HG03064 (cell line): ENCODE measurements around the gene SLC11A1.

ENCODE experiments used
- ATAC-seq: cut with Tn5 transposase; IDR thresholded peaks from one replicate; pipeline ENCODE4 v1.9.1; 2021; ENCODE audit warnings: low read depth; ENCODE audit not compliant: unreplicated experiment

Gene SLC11A1

DNA sequence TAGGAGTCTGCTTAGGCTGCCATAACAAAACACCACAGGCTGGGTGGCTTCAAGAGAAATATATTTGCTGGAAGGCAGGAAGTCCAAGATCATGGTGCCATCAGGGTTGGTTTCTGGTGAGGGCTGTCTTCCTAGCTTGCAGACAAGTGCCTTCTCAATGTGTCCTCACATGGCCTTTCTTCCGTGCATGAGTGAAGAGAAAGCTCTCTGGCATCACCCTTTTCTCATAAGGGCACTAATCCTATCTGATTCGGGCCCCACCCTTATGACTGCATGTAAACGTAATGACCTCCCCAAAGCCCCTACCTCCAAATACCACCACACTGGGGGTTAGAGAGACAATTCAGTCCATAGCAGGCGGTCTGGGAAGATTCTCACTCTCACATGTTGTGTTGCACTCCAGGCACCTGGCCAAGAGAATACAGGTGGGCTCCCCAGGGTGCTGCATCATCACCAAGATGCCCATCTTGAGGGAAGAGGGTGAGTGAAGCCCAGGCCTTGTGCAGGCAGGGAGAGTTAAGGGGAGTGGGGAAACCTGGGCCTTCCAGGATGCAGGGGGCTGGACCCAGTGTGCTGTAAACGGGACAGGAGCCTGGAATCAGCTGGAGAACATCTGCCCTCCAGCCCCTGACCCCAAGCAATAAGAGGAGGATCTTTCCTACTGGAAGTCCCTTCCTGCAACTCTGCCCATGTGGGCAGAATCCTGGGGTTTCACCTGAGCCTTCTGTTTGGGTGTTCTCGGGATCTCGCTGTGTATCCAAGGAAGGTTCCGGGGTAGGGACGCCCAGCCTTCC, 15.3 kb upstream of the SLC11A1 start:
- no peak for ATAC-seq

GRCh38 chr2:218367415-218368149, 14.5 kb upstream of the SLC11A1 start:
- peak; percentile 96 for ATAC-seq

DNA sequence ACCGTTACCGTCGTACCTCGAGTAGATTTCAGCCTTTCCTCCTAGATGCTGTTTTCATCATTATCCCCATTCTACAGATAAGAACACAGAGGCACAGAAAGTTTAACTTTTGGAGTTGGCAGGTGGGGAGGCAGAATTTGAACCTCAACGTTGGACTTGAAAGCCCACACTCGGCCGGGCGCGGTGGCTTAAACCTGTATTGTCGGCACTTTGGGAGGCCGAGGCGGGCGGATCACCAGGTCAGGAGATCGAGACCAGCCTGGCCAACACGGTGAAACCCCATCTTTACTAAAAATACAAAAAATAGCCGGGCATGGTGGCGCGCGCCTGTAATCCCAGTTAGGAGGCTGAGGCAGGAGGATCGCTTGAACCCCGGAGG, 13.9 kb upstream of the SLC11A1 start:
- no peak for ATAC-seq

DNA sequence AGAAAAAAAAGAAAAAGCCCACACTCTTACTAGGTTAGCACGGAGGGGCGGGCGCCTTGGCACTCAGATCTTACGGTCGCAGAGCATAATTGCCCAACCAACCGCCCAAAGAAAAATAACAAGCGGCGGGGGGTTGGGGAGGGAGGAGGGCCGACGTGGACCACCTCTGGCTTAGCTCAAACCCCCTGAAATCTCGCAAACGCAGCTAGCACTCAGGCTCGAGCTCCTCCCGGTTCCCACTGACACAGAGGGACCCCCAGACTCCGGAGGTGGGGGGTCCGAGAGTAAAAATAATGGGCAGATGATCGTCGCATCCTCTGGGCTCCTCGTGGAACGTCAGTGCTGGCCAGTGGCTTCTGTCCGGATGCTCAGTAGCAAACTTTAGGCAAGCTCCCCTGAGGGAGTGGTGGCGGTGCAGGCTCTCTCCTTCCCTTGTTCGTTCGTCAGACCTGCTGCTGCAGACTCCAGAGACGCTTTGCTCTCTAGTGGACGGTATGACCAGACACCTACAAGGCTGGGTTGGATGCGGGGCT, 13.4 kb upstream of the SLC11A1 start:
- no peak for ATAC-seq

GRCh38 chr2:218369330-218369729, 12.7 kb upstream of the SLC11A1 start:
- no peak for ATAC-seq

DNA sequence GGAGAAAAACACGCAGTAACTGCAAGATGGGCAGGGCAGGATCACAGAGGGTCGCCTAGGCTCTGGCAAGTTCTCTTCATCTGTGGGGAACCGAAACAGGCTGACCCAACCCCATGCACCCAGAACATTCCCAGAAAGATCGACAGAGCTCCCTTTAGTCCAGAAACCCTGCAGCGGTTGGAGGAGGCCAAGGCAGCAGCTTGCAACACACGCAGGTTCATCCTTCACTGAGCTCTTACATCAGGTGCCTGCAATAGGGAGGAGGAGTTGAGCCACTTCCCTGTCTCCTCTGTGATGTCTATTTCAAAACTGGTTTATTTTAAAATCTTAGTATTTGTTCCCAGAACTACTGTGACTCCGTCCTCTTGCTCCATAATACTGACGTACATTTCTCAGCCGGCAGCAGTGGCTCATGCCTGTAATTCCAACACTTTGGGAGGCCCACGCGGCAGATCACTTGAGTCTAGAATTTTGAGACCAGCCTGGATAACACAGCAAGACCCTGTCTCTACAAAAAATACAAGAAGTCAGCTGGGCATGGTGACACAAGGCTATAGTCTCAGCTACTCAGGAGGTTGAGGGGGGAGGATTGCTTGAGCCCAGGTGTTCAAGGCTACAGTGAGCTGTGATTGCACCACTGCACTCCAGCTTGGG, 11.5 kb upstream of the SLC11A1 start:
- ATAC-seq: no peak

- ATAC-seq: no peak
Observed at GRCh38 chr2:218371983-218372350, 10.1 kb upstream of the SLC11A1 start.

DNA sequence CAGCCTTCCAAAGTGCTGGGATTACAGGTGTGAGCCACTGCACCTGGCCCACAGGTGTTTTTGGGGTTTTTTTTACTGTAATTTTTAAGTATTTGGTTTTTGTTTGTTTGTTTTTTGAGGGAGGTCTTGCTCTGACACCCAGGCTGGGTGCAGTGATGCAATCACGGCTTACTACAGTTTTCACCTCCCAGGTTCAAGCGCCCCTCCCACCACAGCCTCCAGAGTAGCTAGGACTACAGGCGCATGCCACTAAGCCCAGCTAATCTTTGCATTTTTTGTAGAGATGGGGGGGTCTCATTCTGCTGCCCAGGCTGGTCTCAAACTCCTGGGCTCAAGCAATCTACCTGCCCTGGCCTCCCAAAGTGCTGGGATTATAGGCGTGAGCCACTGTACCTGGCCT, 7.3 kb upstream of the SLC11A1 start:
- ATAC-seq: no peak

GRCh38 chr2:218375212-218375611, 6.9 kb upstream of the SLC11A1 start:
- ATAC-seq: no peak

- no peak for ATAC-seq
Observed at GRCh38 chr2:218378053-218378452, 4.0 kb upstream of the SLC11A1 start.

GRCh38 chr2:218382785-218383184, 712 bp downstream of the SLC11A1 start:
- no peak for ATAC-seq

- no peak for ATAC-seq
Observed at GRCh38 chr2:218383892-218384519, 1.9 kb downstream of the SLC11A1 start.

DNA sequence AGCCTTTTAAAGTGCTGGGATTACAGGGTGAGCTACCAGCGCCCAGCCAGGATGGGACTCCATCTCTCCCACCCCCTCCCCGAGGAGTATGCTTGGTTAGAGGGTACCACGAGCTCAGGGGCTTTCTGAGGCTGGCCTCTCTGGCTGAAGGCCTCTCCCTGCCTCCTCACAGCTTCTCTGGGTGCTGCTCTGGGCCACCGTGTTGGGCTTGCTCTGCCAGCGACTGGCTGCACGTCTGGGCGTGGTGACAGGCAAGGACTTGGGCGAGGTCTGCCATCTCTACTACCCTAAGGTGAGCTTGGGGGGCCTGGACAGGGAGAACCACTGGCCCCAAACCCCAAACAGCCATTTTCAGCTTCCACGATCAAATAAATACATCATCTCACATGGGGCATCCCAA, 2.9 kb downstream of the SLC11A1 start:
- ATAC-seq: no peak

DNA sequence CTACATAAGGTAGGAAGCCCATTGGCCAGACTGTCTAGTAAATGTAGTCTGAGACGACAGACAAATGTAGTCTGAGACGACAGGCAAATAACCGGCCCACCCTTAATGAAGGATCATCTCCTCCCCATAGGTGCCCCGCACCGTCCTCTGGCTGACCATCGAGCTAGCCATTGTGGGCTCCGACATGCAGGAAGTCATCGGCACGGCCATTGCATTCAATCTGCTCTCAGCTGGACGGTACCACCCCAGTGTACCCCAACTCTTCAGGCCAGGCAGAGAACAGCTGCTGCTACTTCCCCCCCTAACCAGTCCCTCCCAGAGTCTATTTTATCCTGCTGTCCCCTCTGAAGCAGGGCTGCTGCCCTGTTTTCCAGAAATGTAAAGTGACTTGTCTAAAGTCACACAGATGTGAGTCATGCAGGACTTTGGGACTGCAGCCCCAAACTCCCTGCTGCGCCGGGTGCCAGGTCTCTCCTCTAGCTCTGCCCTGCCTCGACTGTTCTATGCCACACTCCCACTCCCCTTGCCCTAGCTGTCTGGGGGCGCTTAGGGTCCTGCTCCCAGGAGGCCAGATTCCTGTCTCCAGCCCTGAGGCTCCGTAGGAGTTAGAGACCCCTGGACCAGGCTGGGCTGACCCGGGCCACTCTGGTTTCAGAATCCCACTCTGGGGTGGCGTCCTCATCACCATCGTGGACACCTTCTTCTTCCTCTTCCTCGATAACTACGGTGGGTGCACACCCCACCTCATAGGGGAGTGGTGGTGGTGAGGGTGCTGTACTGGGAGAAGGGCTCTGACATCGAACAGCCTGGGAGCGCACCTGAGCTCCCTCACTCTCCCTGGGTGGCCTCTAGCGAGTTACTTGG, 4.7 kb downstream of the SLC11A1 start:
- no peak for ATAC-seq

DNA sequence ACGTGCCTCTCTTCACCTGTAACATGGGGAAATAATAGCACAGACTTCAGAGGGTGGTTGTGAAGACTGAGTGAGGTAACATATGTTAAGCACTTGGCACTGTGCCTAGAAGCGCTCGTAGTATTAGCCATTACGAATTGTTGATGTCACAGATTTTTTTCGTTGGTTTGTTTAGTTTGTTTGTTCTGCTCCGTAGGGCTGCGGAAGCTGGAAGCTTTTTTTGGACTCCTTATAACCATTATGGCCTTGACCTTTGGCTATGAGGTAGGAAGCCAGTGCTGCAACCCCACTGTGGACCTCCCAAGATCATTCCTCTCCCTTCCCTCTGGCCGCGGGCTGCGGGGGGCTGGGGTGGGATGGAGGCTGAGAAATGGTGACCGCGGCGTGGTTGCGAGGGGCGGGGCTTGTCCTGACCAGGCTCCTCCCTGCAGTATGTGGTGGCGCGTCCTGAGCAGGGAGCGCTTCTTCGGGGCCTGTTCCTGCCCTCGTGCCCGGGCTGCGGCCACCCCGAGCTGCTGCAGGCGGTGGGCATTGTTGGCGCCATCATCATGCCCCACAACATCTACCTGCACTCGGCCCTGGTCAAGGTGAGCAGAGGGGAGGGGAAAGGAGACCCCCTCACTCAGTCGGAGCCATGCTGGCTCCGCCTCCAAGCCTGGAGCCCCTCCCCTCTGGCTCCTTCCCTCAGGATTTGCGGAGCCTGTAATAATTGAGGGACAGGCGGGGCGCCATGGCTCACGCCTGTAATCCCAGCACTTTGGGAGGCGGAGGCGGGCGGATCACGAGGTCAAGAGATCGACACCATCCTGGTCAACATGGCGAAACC, 5.5 kb downstream of the SLC11A1 start:
- ATAC-seq: no peak

DNA sequence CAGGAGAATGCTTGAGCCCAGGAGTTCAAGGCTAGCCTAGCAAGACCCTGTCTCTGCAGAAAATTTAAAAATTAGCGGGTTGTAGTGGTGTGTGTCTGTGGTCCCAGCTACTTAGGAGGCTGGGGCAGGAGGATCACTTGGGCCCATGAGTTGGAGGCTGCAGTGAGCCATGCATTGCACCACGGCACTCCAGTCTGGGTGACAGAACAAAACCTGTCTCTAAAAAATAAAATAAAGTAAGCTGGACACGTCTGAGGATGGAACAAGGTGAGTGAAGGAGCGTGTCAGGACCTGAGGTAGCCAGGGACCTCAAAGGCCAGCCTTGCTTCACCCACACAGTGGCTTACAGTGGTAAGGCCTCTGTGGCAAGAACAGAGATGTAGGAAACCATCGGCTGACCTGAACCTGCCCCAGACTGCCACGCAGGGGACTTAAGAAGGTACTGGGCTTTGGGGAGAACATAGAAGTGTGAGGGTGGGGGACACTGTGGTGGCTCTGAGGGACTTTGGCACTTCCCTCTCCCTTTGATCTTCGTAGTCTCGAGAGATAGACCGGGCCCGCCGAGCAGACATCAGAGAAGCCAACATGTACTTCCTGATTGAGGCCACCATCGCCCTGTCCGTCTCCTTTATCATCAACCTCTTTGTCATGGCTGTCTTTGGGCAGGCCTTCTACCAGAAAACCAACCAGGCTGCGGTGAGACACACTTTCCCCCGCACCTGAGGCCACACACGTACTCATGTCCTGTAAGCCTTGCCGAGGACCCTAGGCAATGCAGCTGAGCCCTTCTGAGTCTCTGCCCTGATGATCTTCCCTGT, 7.5 kb downstream of the SLC11A1 start:
- ATAC-seq: no peak

GRCh38 chr2:218391202-218391601, 9.1 kb downstream of the SLC11A1 start:
- ATAC-seq: no peak

GRCh38 chr2:218392459-218392858, 10.4 kb downstream of the SLC11A1 start:
- no peak for ATAC-seq
